Prostate gland (tissue), 2 donors: ENCODE results near the gene COL9A3.

ENCODE experiments used
- CTCF ChIP-seq, 4 experiments: fragments of 200-600 bp in 2 of 4; fragments of 450-650 bp in 2 of 4; sonication (generic) in 2 of 4; IDR thresholded peaks; 1 replicate in 3 of 4; 2 replicates in 1 of 4; pipeline ENCODE4 v1.5.1; 2016 to 2019; ENCODE audit warnings: antibody characterized with exemption in 4 of 4, mild to moderate bottlenecking in 2 of 4, moderate library complexity in 2 of 4
- POLR2AphosphoS5 ChIP-seq: sonication (generic); formaldehyde crosslinking; IDR thresholded peaks from one replicate; pipeline ENCODE4 v1.6.1; 2017; ENCODE audit warnings: antibody characterized with exemption

DNA sequence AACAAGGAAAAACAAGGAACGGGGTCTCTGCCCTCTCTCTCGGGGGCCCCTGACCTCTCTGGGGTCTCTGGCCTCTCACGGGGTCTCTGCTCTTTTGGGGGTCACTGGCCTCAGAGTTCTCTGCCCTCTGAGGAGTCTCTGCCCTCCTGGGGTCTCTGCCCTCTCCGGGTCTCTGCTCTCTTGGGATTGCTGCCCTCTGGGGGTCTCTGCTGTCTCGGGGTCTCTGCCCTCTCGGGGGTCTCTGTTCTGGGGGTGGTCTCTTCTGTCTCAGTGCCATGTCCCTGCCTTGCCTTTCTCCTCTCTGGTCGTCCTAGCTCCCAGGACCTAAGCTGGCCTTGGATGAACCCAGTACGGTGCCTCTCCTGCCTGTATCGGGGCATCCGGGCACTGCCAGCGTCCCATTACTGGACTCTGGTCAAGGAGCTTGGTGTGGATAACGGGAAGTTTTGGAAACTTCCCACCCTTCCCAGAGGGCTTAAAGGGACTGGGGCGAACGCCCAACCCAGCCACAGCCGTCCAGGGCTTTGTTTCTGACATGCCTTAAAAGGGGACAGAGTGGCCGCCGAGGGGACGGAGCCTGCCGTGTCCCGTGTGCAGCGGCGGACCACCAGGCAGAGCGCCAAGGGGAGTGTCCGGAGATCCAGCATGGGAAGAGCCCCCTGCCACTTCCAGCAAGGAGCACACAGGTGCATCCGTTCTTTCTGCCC lies 45.3 kb upstream of the COL9A3 start:
- no peak for TF ChIP-seq CTCF (IDR thresholded peaks at IDR 0.05)
- no peak for TF ChIP-seq POLR2AphosphoS5
